WTC11 (cell line): ENCODE measurements around the gene MRPL34. TPM values are rescaled to one million over a fixed set of nuclear protein-coding genes. Genes with fewer than 3 reads are reported as not detected.

Experiments used
- ATAC-seq: fragments of 200-7000 bp; cut with Tn5 transposase; 2 replicates; pipeline ENCODE4 v1.10.0; 2021; ENCODE audit warnings: mild to moderate bottlenecking, moderate library complexity
- CTCF ChIA-PET: fragments of 300-600 bp; sonication (Branson Sonifier 250); formaldehyde crosslinking; loops from one replicate; lab custom pipeline; 2021; ENCODE audit warnings: antibody characterized with exemption; lab: Charles Lee
- POLR2A ChIA-PET: fragments of 350-600 bp; sonication (Branson Sonifier 250); formaldehyde crosslinking; loops from one replicate; lab custom pipeline; 2021; ENCODE audit warnings: antibody characterized with exemption; lab: Charles Lee
- DNase-seq: peaks from one replicate; pipeline ENCODE4 v3.0.0; 2021; ENCODE audit warnings: low spot score
- H3K27ac Mint-ChIP-seq: 2 replicates; pipeline ENCODE4 v1.8.0; 2021; ENCODE audit warnings: mixed read lengths
- H3K27me3 Mint-ChIP-seq: 2 replicates; pipeline ENCODE4 v1.8.0; 2021; ENCODE audit warnings: low read depth, mild to moderate bottlenecking, moderate library complexity, mixed read lengths
- H3K36me3 Mint-ChIP-seq: 2 replicates; pipeline ENCODE4 v1.8.0; 2021; ENCODE audit warnings: mixed read lengths
- H3K4me1 Mint-ChIP-seq: 2 replicates; pipeline ENCODE4 v1.8.0; 2022; ENCODE audit warnings: mixed read lengths
- H3K4me3 Mint-ChIP-seq: 2 replicates; pipeline ENCODE4 v1.8.0; 2021; ENCODE audit warnings: mild to moderate bottlenecking, moderate library complexity, mixed read lengths
- H3K9me3 Mint-ChIP-seq: 2 replicates; pipeline ENCODE4 v1.8.0; 2021; ENCODE audit warnings: mixed read lengths
- ATF1 ChIP-seq: sonication (generic); formaldehyde crosslinking; IDR thresholded peaks from 2 replicates; pipeline ENCODE4 v1.8.1; 2023; ENCODE audit warnings: mild to moderate bottlenecking, moderate library complexity, missing genetic modification reagents
- CREB1 ChIP-seq: sonication (generic); formaldehyde crosslinking; IDR thresholded peaks from 2 replicates; pipeline ENCODE4 v1.8.0; 2023; ENCODE audit warnings: mild to moderate bottlenecking, missing genetic modification reagents
- E2F1 ChIP-seq: sonication (generic); formaldehyde crosslinking; IDR thresholded peaks from 2 replicates; pipeline ENCODE4 v1.8.0; 2022; ENCODE audit warnings: mild to moderate bottlenecking, missing genetic modification reagents
- ELF4 ChIP-seq: sonication (generic); formaldehyde crosslinking; IDR thresholded peaks from 2 replicates; pipeline ENCODE4 v1.8.1; 2022; ENCODE audit warnings: low read depth, mild to moderate bottlenecking, moderate library complexity, missing genetic modification reagents
- EMX1 ChIP-seq: fragments of 250-450 bp; sonication (Bioruptor Pico); IDR thresholded peaks from 2 replicates; pipeline ENCODE4 v1.8.0; 2021; ENCODE audit warnings: mild to moderate bottlenecking
- ETV6 ChIP-seq: sonication (generic); formaldehyde crosslinking; IDR thresholded peaks from 2 replicates; pipeline ENCODE4 v1.8.1; 2022; ENCODE audit warnings: mild to moderate bottlenecking, missing genetic modification reagents
- FOXK1 ChIP-seq: sonication (generic); formaldehyde crosslinking; IDR thresholded peaks from 2 replicates; pipeline ENCODE4 v1.8.0; 2022; ENCODE audit warnings: mild to moderate bottlenecking, moderate library complexity, missing genetic modification reagents
- FOXP1 ChIP-seq: sonication (generic); formaldehyde crosslinking; IDR thresholded peaks from 2 replicates; pipeline ENCODE4 v1.8.0; 2022; ENCODE audit warnings: missing genetic modification reagents, mild to moderate bottlenecking, moderate library complexity, borderline replicate concordance
- FOXP4 ChIP-seq: sonication (generic); formaldehyde crosslinking; IDR thresholded peaks from 2 replicates; pipeline ENCODE4 v1.8.0; 2022; ENCODE audit warnings: mild to moderate bottlenecking, missing genetic modification reagents
- JAZF1 ChIP-seq: fragments of 250-450 bp; sonication (Bioruptor Pico); IDR thresholded peaks from 2 replicates; pipeline ENCODE4 v1.9.0; 2021; ENCODE audit warnings: moderate library complexity, mild to moderate bottlenecking, inconsistent platforms
- KAT7 ChIP-seq: sonication (generic); formaldehyde crosslinking; IDR thresholded peaks from 2 replicates; pipeline ENCODE4 v1.8.1; 2023; ENCODE audit warnings: missing genetic modification reagents, mild to moderate bottlenecking, borderline replicate concordance
- RELA ChIP-seq: sonication (generic); formaldehyde crosslinking; IDR thresholded peaks from 2 replicates; pipeline ENCODE4 v1.8.1; 2022; ENCODE audit warnings: missing genetic modification reagents, mild to moderate bottlenecking, borderline replicate concordance
- TCF7 ChIP-seq: sonication (generic); formaldehyde crosslinking; IDR thresholded peaks from 2 replicates; pipeline ENCODE4 v1.8.0; 2022; ENCODE audit warnings: mild to moderate bottlenecking, low read depth, missing genetic modification reagents, moderate library complexity
- ZBTB43 ChIP-seq: sonication (generic); formaldehyde crosslinking; IDR thresholded peaks from 2 replicates; pipeline ENCODE4 v1.8.1; 2023; ENCODE audit warnings: mild to moderate bottlenecking, missing genetic modification reagents
- ZNF121 ChIP-seq: sonication (generic); formaldehyde crosslinking; IDR thresholded peaks from 2 replicates; pipeline ENCODE4 v1.8.0; 2023; ENCODE audit warnings: missing genetic modification reagents
- ZNF532 ChIP-seq: fragments of 250-450 bp; sonication (Bioruptor Pico); IDR thresholded peaks from 2 replicates; pipeline ENCODE4 v1.9.0; 2021; ENCODE audit warnings: mild to moderate bottlenecking, borderline replicate concordance
- total RNA-seq: library from RNA; stranded (reverse); gene quantifications from 3 replicates; pipeline ENCODE4 v1.2.3, GENCODE V29; 2021

The MRPL34 gene
- total RNA-seq, 1 experiment from 2014 or later = 130 TPM

- TF ChIP-seq ETV6 (CRISPR knock-in tag) (no peak), FOXP4 (CRISPR knock-in tag) (no peak), FOXK1 (CRISPR knock-in tag) (no peak), TCF7 (CRISPR knock-in tag) (no peak), JAZF1 (CRISPR knock-in tag) (no peak), ZNF532 (CRISPR knock-in tag) (no peak), KAT7 (CRISPR knock-in tag) (no peak)
- Mint-ChIP-seq H3K27me3 (no peaks in the 10 kb centered on the region), H3K4me1 (peaks cover 29% of the 10 kb centered on the region), H3K9me3 (peaks cover 5% of the 10 kb centered on the region), H3K27ac (no peak overlapping the region), H3K4me3 (peak overlapping the region; percentile 35; the same call in 1 of the 2 replicates), H3K36me3 (peaks cover 27% of the 10 kb centered on the region)
- POLR2A ChIA-PET = no interaction called here
- CTCF ChIA-PET = no interaction called here
- ATAC-seq = no peak
- DNase-seq = no peak
Observed at GRCh38 chr19:17300992-17301619, 4.6 kb upstream of the MRPL34 start.

GRCh38 chr19:17302391-17303166, 3.1 kb upstream of the MRPL34 start:
- no peak; the same call in 1 of the 2 replicates for ATAC-seq
- Mint-ChIP-seq H3K27ac (no peak overlapping the region), H3K4me1 (peaks cover 31% of the 10 kb centered on the region), H3K4me3 (peak overlapping the region; percentile 68), H3K27me3 (no peaks in the 10 kb centered on the region), H3K9me3 (peaks cover 5% of the 10 kb centered on the region)
- ChIA-PET POLR2A (interaction anchor here (0.5 to 1.5 kb wide), 3 partner anchors 9 to 46 kb away, joined by 3 to 4 read pairs (median 3); no protein-coding TSS in a partner anchor), CTCF (interaction anchor here (0.9 to 1.2 kb wide), 4 partner anchors 8 to 31 kb away, joined by 3 to 12 read pairs (median 3); no protein-coding TSS in a partner anchor)
- TF ChIP-seq ATF1 (CRISPR knock-in tag) (no peak), FOXP1 (CRISPR knock-in tag) (0 out of 2 replicates have a peak, but pooled peaks have one; percentile 5), ELF4 (CRISPR knock-in tag) (no peak), E2F1 (no peak), CREB1 (CRISPR knock-in tag) (no peak), EMX1 (0 out of 2 replicates have a peak, but pooled peaks have one; percentile 14), ZNF121 (CRISPR knock-in tag) (no peak), ZBTB43 (no peak), RELA (CRISPR knock-in tag) (no peak)
- TF ChIP-seq, all 79 proteins: peak for 2
- peaks cover 16% of the 10 kb centered on the region for H3K36me3 Mint-ChIP-seq
- DNase-seq = peak; percentile 40
